Naive thymus-derived CD4-positive, alpha-beta T cell (primary cell): ENCODE measurements around the gene FLAD1. TPM values are rescaled to one million over a fixed set of nuclear protein-coding genes. Genes with fewer than 3 reads are reported as not detected.

Source experiments
- ATAC-seq: fragments of 150-1000 bp; cut with Tn5 transposase; 2 replicates; pipeline ENCODE4 v1.10.0; 2021; ENCODE audit warnings: mild to moderate bottlenecking, moderate library complexity
- CTCF ChIA-PET: fragments of 350-600 bp; sonication (Branson Sonifier 250); formaldehyde crosslinking; loops from one replicate; lab custom pipeline; 2021; ENCODE audit warnings: antibody characterized with exemption; lab: Charles Lee
- POLR2A ChIA-PET: fragments of 350-600 bp; sonication (Branson Sonifier 250); formaldehyde crosslinking; loops from one replicate; lab custom pipeline; 2021; ENCODE audit warnings: antibody characterized with exemption, inconsistent platforms; lab: Charles Lee
- DNase-seq, 9 donors: peaks; one replicate each; pipeline versions ENCODE4 v3.0.0 to v3.0.0-alpha.2; 2020 to 2022; ENCODE audit warnings: mixed read lengths in 1 of 9
- H3K27ac ChIP-seq: one replicate; pipeline ENCODE4 v1.7.0; 2013; ENCODE audit warnings: mild to moderate bottlenecking, low read depth, low read length, moderate library complexity
- H3K27me3 ChIP-seq, 2 donors: one replicate each; pipeline ENCODE4 v1.7.0; 2013; ENCODE audit warnings: low read length in 2 of 2, mild to moderate bottlenecking in 2 of 2, moderate library complexity in 2 of 2; ENCODE audit not compliant: control insufficient read depth in 2 of 2, insufficient read depth in 2 of 2
- H3K36me3 ChIP-seq, 3 experiments: 1 replicate in 2 of 3; 2 replicates in 1 of 3; pipeline ENCODE4 v1.7.0; 2013; ENCODE audit warnings: low read length in 3 of 3, mild to moderate bottlenecking in 3 of 3, moderate library complexity in 1 of 3; ENCODE audit not compliant: insufficient read depth in 3 of 3, control insufficient read depth in 2 of 3
- H3K4me1 ChIP-seq, 2 donors: one replicate each; pipeline ENCODE4 v1.7.0; 2013; ENCODE audit warnings: low read length in 2 of 2, mild to moderate bottlenecking in 2 of 2, moderate library complexity in 1 of 2; ENCODE audit not compliant: control insufficient read depth in 2 of 2, insufficient read depth in 2 of 2
- H3K4me3 ChIP-seq: 2 replicates; pipeline ENCODE4 v1.7.0; 2013; ENCODE audit warnings: mild to moderate bottlenecking, low read length
- H3K9me3 ChIP-seq, 3 experiments: 1 replicate in 2 of 3; 2 replicates in 1 of 3; pipeline ENCODE4 v1.7.0; 2013; ENCODE audit warnings: low read length in 3 of 3; ENCODE audit not compliant: control insufficient read depth in 2 of 3
- H3K27ac Mint-ChIP-seq, 9 donors: one replicate each; pipeline ENCODE4 v1.8.0; 2020 to 2022; ENCODE audit warnings: mixed read lengths in 9 of 9, mild to moderate bottlenecking in 8 of 9, moderate library complexity in 5 of 9, inconsistent platforms in 2 of 9
- H3K27me3 Mint-ChIP-seq, 5 donors: one replicate each; pipeline ENCODE4 v1.8.0; 2021 to 2022; ENCODE audit warnings: mixed read lengths in 5 of 5, mild to moderate bottlenecking in 1 of 5
- H3K36me3 Mint-ChIP-seq, 5 donors: one replicate each; pipeline ENCODE4 v1.8.0; 2020 to 2022; ENCODE audit warnings: mixed read lengths in 5 of 5, mild to moderate bottlenecking in 3 of 5, inconsistent platforms in 1 of 5
- H3K4me1 Mint-ChIP-seq, 7 donors: one replicate each; pipeline ENCODE4 v1.8.0; 2020 to 2022; ENCODE audit warnings: mixed read lengths in 7 of 7, mild to moderate bottlenecking in 3 of 7, inconsistent platforms in 1 of 7
- H3K4me3 Mint-ChIP-seq, 10 donors: one replicate each; pipeline ENCODE4 v1.8.0; 2020 to 2022; ENCODE audit warnings: mild to moderate bottlenecking in 10 of 10, mixed read lengths in 10 of 10, moderate library complexity in 6 of 10, inconsistent platforms in 2 of 10
- H3K9me3 Mint-ChIP-seq, 11 donors: one replicate each; pipeline ENCODE4 v1.8.0; 2020 to 2022; ENCODE audit warnings: mixed read lengths in 11 of 11, mild to moderate bottlenecking in 4 of 11, inconsistent platforms in 1 of 11, moderate library complexity in 1 of 11
- intact Hi-C, 2 donors: fragments of 100-400 bp; cut with micrococcal nuclease; formaldehyde crosslinking; loops; one replicate each; pipeline ENCODE4 v1.15.1; 2023
- polyA plus RNA-seq, 2 donors: library from polyadenylated mRNA; unstranded; fragments of 300-500 nt; fragmentation: Illumina TruSeq; gene quantifications; one replicate each; pipeline ENCODE4 v1.2.3, GENCODE V29; 2021
- total RNA-seq, 6 experiments: library from RNA in 5 of 6; stranded (reverse) in 5 of 6; gene quantifications; 1 replicate in 5 of 6; 2 replicates in 1 of 6; pipeline ENCODE4 v1.2.3 and lab custom pipeline; 2021 to 2026

The FLAD1 gene
- total and polyA plus RNA-seq, 7 experiments from 2014 or later, result 24.4 to 50.2 (median 45.8) TPM

DNA sequence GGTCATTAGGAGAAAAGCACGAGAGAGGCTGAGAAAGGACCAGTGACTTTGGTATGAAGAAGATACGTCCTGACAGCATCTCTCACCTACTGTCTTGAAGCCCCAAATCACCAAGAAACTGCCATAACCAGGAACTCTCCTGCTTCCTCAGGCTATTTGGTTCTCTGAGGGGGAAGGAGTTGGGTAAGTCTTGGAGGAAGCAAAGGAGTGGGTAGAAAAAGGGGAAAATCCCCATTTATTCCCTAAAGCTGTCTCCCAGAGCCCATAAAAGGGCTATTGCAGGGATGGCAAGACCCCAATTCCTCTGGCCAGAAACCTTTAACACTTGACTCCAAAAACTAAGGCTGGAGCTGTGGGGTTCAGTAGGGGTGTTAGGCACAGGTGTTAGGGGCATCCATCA is 25.1 kb upstream of the FLAD1 start:
- H3K9me3 ChIP-seq, result no peaks in the 10 kb centered on the region
- Mint-ChIP-seq H3K27ac (peak overlapping the region in 8 of 9 donors; percentile 50 to 100 (median 90)), H3K4me3 (peak overlapping the region in 2 of 10 donors; percentile 35 to 56), H3K9me3 (peaks cover 0 to 4% (median 0%) of the 10 kb centered on the region in 11 donors), H3K27me3 (no peaks in the 10 kb centered on the region), H3K4me1 (peaks cover 41 to 79% (median 68%) of the 10 kb centered on the region in 7 donors), H3K36me3 (peaks cover 0 to 17% (median 0%) of the 10 kb centered on the region in 5 donors)
- peaks cover 42 to 43% of the 10 kb centered on the region in 2 donors for H3K4me1 ChIP-seq
- DNase-seq, result no peak
- peak overlapping the region; percentile 96 for H3K27ac ChIP-seq
- intact Hi-C loops, result loop anchor here (5.0 to 10.0 kb wide), 5 partner anchors 104 to 993 kb away; partner anchors contain the start of genes ADAR (in 1 of the 2), CREB3L4 (in 1 of the 2), EFNA4 (in 1 of the 2) and IL6R (in 1 of the 2)
- H3K36me3 ChIP-seq, result peaks cover 0 to 31% (median 0%) of the 10 kb centered on the region in 3 experiments
- no peak overlapping the region for H3K4me3 ChIP-seq
- H3K27me3 ChIP-seq, result no peaks in the 10 kb centered on the region
- no peak for ATAC-seq
- ChIA-PET POLR2A (interaction anchor here (0.6 to 13.7 kb wide), 5 partner anchors 16 to 56 kb away, joined by 3 to 160 read pairs (median 6); partner anchors contain the start of genes CKS1B, PMVK and SHC1), CTCF (no interaction called here)

DNA sequence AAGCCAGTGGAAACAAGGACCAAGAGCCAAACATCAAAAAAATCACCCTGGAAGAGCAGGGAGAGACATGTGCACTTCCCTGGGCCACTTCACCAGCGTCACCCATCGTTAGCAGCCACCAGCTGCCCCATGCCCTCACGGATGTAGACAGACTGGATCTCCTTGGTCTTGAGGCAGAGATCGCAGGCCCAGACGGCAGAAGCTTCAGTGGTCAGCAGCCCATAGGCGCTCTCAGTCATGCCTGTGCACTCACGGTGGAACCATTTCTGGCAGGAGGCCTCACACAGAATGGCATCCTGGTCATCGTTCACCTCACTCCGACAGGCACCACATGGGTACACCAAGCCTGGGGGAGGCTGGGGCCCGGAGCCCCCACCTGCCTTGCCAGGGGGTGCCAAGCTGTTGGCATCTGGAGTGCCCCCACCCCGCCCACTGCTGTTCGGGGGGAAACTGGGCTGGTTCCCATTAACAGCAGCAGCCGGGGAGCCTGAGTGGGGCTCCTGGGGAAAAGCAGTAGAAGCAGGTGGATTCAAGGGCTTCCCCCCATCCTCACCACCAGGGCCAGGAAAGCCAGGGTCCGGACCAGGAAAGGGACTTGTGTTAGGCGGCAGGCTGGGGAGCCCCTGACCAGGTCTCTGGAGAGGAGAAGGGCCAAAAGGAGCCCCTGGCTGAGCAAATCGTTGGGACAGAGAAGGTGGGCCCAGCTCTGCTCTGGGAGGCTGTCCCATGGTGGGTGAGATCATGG is 24.3 kb upstream of the FLAD1 start:
- Histone ChIP-seq H3K27ac (peak overlapping the region; percentile 14), H3K9me3 (no peaks in the 10 kb centered on the region), H3K36me3 (peaks cover 0 to 36% (median 4%) of the 10 kb centered on the region in 3 experiments), H3K4me1 (peaks cover 35 to 40% of the 10 kb centered on the region in 2 donors), H3K27me3 (no peaks in the 10 kb centered on the region), H3K4me3 (no peak overlapping the region)
- DNase-seq (no peak), ATAC-seq (no peak)
- H3K27me3 Mint-ChIP-seq, result no peaks in the 10 kb centered on the region
- peaks cover 36 to 77% (median 68%) of the 10 kb centered on the region in 7 donors for H3K4me1 Mint-ChIP-seq
- H3K36me3 Mint-ChIP-seq, result peaks cover 0 to 17% (median 3%) of the 10 kb centered on the region in 5 donors
- peak overlapping the region in 4 of 10 donors; percentile 33 to 91 (median 48) for H3K4me3 Mint-ChIP-seq
- ChIA-PET CTCF (no interaction called here), POLR2A (interaction anchor here (1.3 to 13.7 kb wide), 4 partner anchors 15 to 55 kb away, joined by 6 to 160 read pairs (median 74); partner anchors contain the start of genes CKS1B, FLAD1 and SHC1)
- H3K9me3 Mint-ChIP-seq, result peaks cover 0 to 4% (median 0%) of the 10 kb centered on the region in 11 donors
- peak overlapping the region in 7 of 9 donors; percentile 20 to 100 (median 83) for H3K27ac Mint-ChIP-seq
- intact Hi-C loops, result loop anchor here (5.0 to 10.0 kb wide), 5 partner anchors 103 to 994 kb away; partner anchors contain the start of genes ADAR (in 1 of the 2), CREB3L4 (in 1 of the 2), EFNA4 (in 1 of the 2) and IL6R (in 1 of the 2)

DNA sequence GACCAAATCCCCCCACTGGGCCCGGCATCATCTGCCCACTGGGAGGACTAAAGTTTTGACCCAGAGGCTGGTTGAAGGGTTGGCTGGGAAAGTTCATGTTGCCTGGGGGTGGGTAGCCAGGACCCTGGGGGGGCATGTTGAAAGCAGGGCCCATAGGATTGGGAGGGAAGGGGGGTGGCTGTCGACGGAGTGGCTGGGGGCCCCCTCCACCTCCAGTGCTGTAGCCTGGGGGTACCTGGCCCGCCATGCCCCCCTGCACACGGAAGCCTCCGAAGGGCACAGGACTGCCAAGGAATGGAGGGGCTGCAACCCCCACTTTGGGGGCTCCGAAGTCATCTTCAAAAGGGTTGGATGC is 23.7 kb upstream of the FLAD1 start:
- Histone ChIP-seq H3K27me3 (no peaks in the 10 kb centered on the region), H3K4me1 (peaks cover 29 to 35% of the 10 kb centered on the region in 2 donors), H3K9me3 (no peaks in the 10 kb centered on the region), H3K36me3 (peaks cover 0 to 41% (median 6%) of the 10 kb centered on the region in 3 experiments), H3K27ac (peak overlapping the region; percentile 15), H3K4me3 (no peak overlapping the region)
- ATAC-seq (no peak), DNase-seq (no peak)
- Mint-ChIP-seq H3K36me3 (peaks cover 0 to 16% (median 3%) of the 10 kb centered on the region in 5 donors), H3K27me3 (no peaks in the 10 kb centered on the region), H3K4me3 (peak overlapping the region in 6 of 10 donors; percentile 35 to 93 (median 83)), H3K9me3 (peaks cover 0 to 4% (median 0%) of the 10 kb centered on the region in 11 donors), H3K4me1 (peaks cover 33 to 74% (median 64%) of the 10 kb centered on the region in 7 donors), H3K27ac (peak overlapping the region in 7 of 9 donors; percentile 43 to 89 (median 77))
- CTCF ChIA-PET, result interaction anchor here (0.7 kb wide), 1 partner anchor 399 kb away, joined by 5 read pairs; no protein-coding TSS in a partner anchor
- intact Hi-C loops, result loop anchor here (5.0 to 10.0 kb wide), 5 partner anchors 103 to 995 kb away; partner anchors contain the start of genes ADAR (in 1 of the 2), CREB3L4 (in 1 of the 2), EFNA4 (in 1 of the 2) and IL6R (in 1 of the 2)
- POLR2A ChIA-PET, result interaction anchor here (1.3 to 13.7 kb wide), 3 partner anchors 15 to 23 kb away, joined by 6 to 160 read pairs (median 11); partner anchors contain the start of genes CKS1B, FLAD1 and SHC1

DNA sequence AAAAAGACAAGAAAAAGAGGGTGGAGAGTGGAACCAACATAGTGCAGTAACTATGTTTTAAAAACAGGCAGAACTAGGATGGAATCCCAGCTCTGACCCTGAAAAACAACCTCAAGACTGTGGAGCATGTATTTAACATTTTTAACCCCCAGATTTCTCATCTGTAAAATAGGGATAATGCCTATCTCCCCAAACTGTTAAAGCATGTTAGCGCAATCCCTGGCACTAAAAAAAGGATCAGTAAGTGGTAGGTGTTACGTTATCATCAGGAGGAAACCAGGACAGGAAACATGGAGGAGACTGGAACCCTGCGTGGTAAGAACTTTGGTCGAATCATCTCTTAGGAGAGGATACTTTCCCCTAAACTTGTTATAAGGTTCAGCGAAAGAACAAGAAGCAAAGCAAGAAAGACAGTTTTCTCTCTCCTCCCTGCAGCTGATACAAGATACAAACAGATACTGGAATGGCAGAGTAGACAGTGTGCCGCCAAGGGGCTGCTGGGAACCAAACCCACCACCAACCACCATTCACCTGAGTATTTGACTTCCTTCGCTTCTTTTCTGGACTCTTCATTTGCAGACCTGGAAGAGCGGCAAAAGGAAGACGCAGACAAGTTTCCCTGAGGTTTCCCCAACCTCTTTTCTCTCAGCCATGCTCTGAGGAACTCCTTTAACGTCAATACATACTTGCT is 22.6 kb upstream of the FLAD1 start:
- H3K27me3 Mint-ChIP-seq, result no peaks in the 10 kb centered on the region
- peaks cover 26 to 68% (median 57%) of the 10 kb centered on the region in 7 donors for H3K4me1 Mint-ChIP-seq
- no peak for DNase-seq
- H3K36me3 ChIP-seq, result peaks cover 2 to 53% (median 6%) of the 10 kb centered on the region in 3 experiments
- H3K4me3 Mint-ChIP-seq, result peak overlapping the region; percentile 91 to 98 (median 94)
- intact Hi-C loops, result loop anchor here (1.0 to 5.0 kb wide), 6 partner anchors 14 to 738 kb away; partner anchors contain the start of genes CKS1B (in 2 of the 2), FLAD1 (in 1 of the 2), UBAP2L (in 1 of the 2) and ZBTB7B (in 1 of the 2)
- no peaks in the 10 kb centered on the region for H3K27me3 ChIP-seq
- H3K4me3 ChIP-seq, result peak overlapping the region; percentile 54
- ATAC-seq, result no peak
- peaks cover 0 to 4% (median 0%) of the 10 kb centered on the region in 11 donors for H3K9me3 Mint-ChIP-seq
- ChIA-PET POLR2A (interaction anchor here (0.6 to 13.7 kb wide), 15 partner anchors 9 to 553 kb away, joined by 3 to 160 read pairs (median 6); partner anchors contain the start of genes CKS1B, FLAD1, LENEP and PMVK), CTCF (interaction anchor here (1.1 to 7.6 kb wide), 8 partner anchors 9 to 102 kb away, joined by 3 to 72 read pairs (median 5); partner anchors contain the start of genes EFNA4, FLAD1 and PMVK)
- no peaks in the 10 kb centered on the region for H3K9me3 ChIP-seq
- peaks cover 0 to 14% (median 3%) of the 10 kb centered on the region in 5 donors for H3K36me3 Mint-ChIP-seq
- peak overlapping the region; percentile 96 for H3K27ac ChIP-seq
- H3K27ac Mint-ChIP-seq, result peak overlapping the region; percentile 83 to 100 (median 95)
- peaks cover 22 to 31% of the 10 kb centered on the region in 2 donors for H3K4me1 ChIP-seq

DNA sequence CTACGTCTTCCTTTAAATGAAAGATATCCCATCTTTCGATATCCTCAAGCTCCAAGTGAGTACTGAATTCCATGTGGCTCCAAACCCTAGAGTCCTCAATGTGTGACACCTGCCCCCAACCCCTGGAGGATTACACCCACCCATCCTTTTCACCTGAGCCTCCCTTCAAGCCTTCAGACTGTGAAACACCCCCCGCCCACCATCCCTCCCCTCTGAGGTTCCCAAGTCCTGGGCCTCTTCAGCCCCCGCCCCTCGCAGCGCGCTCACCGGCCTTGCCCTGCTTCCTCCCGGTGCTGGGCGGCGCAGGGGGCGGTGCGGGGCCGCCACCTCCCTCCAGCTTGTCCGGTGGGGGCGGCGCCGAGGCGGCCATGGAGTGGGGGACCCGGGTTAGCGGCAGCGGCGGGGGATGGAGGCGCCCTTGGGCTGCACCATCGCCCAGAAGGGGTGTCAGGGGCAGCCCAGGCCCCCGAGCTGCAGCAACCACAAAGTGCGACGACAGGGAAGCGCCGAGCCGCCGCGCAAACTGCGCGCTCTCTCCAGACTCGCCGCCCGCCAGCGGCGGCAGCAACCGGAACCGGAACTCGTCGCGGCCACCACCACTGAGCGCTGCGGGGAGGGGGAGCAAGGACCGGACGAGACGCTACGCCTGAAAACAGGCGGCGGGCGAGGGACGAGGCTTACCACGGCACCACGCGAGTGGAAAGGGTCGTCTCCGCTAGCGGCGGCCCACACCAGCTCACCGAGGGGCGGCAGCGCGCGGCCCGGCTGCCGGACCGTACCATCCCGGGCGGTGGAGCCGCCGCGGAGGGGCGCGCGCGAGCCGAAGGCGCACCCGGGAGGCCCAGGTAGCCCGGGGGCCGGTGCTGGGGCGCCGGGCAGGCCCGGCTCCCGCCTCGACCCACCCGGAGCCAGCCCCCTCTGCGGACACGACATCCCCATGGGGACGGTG is 21.7 kb upstream of the FLAD1 start, which contains the start of gene PYGO2:
Gene PYGO2 (minus strand): TSS at position 576 of the 949 bp plus-strand sequence. CDS start 206 bp downstream, at position 370.
- Histone ChIP-seq H3K27ac (peak within 1 kb of the TSS; percentile 96), H3K4me1 (peaks cover 20 to 28% of the 10 kb centered on the region in 2 donors), H3K27me3 (no peaks in the 10 kb centered on the region), H3K9me3 (no peaks in the 10 kb centered on the region), H3K36me3 (peaks cover 6 to 62% (median 11%) of the 10 kb centered on the region in 3 experiments), H3K4me3 (peak within 1 kb of the TSS; percentile 54)
- Mint-ChIP-seq H3K9me3 (no peaks in the 10 kb centered on the region), H3K27me3 (no peaks in the 10 kb centered on the region), H3K27ac (peak within 1 kb of the TSS; percentile 83 to 100 (median 95)), H3K4me1 (peaks cover 17 to 60% (median 48%) of the 10 kb centered on the region in 7 donors), H3K4me3 (peak within 1 kb of the TSS; percentile 91 to 98 (median 94)), H3K36me3 (peaks cover 0 to 14% (median 3%) of the 10 kb centered on the region in 5 donors)
- ChIA-PET POLR2A (interaction anchor here (0.6 to 13.7 kb wide), 21 partner anchors 10 to 554 kb away, joined by 3 to 160 read pairs (median 5); partner anchors contain the start of genes CKS1B, FLAD1, LENEP and PMVK), CTCF (interaction anchor here (0.6 to 7.6 kb wide), 10 partner anchors 10 to 101 kb away, joined by 3 to 72 read pairs (median 4); partner anchors contain the start of genes EFNA4, FLAD1 and PMVK)
- peak; percentile 86 for ATAC-seq
- DNase-seq, result peak; percentile 73 to 88 (median 78)
- intact Hi-C loops, result loop anchor here (1.0 to 5.0 kb wide), 7 partner anchors 13 to 739 kb away; partner anchors contain the start of genes CKS1B (in 2 of the 2), FLAD1 (in 1 of the 2), UBAP2L (in 1 of the 2) and ZBTB7B (in 1 of the 2)
